M059J (cell line): ENCODE results near the gene UTP4. TPM values are rescaled to one million over a fixed set of nuclear protein-coding genes. Genes with fewer than 3 reads are reported as not detected.

Experiments
- DNase-seq: peaks from one replicate; pipeline ENCODE4 v3.0.0-alpha.2; 2012; ENCODE audit warnings: low read depth
- total RNA-seq: library from RNA; depleted of rRNA; stranded (reverse); fragments of >200 nt; shearing (Covaris generic); gene quantifications from 2 replicates; pipeline ENCODE4 v1.2.3, GENCODE V29; 2014; rRNA removed

Gene UTP4
- 32.0 and 37.4 TPM in 2 replicates for total RNA-seq

DNA sequence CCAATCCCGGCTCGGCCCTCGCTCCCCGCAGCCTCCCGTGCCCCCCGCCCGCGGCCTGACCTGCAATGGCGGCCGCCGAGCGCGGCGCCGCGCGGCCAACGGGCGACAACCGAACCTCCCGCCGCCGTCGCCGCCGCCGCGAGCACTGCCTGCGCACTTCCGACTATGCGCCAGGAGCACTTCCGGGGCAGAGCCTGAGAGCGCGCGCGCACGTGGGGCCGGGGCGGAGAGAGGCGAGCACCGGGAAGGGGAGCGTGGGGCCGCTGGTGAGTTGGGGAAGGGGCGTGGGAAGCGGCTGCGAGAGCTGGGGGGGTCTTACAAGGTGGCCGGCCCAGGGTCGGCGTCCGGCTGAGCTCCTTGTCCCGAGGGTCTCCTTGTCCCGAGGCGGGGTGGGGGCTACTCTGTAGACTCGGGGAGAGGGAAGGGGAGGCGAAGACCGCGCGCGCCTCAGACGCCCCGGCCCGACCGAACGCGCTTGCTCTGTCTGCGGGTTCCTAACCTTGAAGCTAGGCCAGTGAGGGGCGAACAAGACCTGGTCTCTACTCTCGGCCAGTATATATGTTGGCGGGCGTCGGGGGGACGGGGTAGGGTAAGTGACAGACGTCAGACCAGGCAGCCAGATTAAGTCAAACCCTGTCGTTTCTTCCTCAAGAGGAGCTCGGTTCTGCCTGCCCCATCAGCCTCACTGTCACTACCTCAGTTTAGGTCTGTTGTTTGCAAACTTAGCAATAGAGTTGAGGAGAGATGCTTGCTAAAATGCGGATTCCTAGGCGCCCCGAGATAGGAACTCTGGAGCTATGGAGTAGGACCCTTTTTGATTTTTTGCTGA, at the start of gene UTP4, which contains the start of gene CHTF8:
TSS of gene UTP4 (plus strand) at position 226 of the 829 bp plus-strand sequence. CDS start 811 bp downstream, outside the sequence.
TSS of gene CHTF8 (minus strand) at position 165 of the 829 bp plus-strand sequence. CDS start 11,130 bp downstream, outside the sequence.
- peak; percentile 79 for DNase-seq

GRCh38 chr16:69083306-69083941, 49.0 kb upstream of the UTP4 start:
- DNase-seq, result no peak

- no peak for DNase-seq
These were observed 48.2 kb upstream of the UTP4 start for GRCh38 chr16:69084289-69084688.

DNA sequence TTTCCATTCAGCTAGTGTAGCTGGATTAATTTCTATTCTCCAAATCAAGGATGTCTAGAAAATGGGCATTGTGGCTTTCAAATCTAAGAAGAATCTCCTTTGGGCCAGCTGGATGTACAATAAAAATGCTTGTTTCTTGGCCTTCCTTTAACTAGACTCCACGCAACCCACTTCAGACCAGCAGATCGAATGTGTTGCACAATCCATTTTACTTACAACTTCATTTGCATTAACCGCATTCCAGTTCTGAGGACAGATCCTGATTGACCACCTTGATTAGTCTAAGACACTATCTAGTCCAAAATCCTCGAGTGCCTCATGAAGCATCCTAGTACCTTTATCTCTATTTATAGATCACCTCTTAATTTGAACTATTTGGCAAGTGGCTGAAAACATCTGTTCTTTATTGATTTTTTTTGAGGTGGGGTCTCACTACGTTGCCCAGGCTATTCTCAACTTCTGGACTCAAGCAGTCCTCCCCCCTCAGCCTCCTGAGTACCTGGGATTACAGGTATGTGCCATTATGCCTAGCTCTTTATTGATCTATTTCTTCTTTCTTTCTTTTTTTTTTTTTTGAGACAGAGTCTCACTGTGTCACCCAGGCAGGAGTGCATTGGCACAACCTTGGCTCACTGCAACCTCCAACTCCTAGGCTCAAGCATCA, 47.3 kb upstream of the UTP4 start:
- no peak for DNase-seq

- no peak for DNase-seq
These were observed 45.3 kb upstream of the UTP4 start for GRCh38 chr16:69087161-69087581.

- DNase-seq, result no peak
These were observed 43.8 kb upstream of the UTP4 start for GRCh38 chr16:69088684-69089083.

DNA sequence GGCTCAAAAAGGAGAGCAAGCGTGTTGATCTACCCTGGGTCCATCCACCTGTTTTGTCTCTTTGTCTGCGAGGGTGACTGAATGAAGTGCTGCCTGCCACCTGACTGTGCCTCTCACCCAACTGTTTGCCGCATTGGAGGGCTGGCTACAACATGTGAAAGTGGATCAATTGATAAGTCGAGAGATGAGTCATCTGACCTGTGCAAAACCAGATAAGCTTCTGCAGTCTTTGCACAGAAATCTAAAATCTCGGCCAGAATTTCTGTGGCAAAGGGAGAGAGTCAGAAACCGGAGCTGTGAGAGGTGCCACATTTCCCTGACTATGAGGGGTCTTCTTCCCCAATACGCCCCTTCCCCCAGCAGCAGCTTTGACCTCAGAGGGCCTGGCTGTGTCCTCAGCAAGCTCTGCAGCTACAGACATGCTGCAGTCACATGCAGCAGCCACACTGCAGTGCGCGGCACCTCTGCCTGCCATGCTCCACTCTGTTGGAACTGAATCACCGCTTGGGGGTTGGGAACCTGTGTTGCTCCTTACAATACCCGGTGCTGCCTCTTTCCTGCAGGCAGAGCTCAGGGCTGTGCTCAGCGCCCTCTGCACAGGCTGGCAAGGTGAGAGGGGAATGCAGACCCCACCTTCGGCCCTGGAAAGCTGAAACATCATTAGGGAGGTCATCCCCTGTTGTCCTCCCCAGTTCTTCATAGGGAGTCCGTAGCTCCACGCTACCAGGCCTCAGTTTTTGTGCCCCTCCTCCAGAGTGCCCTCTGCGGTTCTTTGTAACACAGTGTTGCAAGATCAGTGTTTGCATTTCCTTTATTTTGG, 43.1 kb upstream of the UTP4 start:
- no peak for DNase-seq

DNA sequence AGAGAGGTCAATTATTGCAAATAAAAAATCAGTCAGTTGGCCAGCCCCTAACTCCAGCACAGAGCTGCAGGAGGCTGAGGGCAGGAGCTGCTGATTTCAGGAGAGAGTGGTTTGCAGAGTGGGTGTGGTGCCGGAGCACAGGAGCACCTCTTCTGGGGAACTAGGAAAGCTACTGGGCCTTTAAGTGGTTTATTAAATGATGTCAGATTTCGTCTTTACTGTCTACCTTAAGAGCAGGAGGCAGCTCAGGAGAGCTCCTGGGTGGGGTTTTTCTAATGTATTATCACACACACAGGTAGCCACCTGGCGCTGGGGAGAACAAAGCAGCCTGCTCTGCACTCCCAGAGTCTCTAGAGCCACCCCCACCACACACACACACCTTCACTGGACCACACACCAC, 38.5 kb upstream of the UTP4 start:
- no peak for DNase-seq

DNA sequence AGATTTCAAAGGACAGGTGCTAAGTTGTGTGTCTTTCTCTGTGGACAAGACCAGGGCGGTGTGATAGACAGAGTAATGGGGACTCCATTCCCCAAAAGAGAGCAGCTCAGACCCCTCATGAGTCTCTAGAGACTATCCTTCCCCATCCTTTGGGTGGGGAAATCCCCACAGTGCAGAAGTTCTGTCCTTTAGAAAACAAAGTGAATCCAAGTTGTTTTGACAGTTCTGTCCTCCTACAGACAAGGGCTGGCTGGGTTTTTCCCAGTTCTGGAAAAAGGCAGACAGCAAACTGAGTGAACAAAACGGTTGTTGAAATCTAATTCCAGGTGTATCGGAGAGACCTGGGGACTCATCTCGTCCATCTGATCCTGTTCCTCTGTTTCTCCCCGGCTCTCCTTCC, 37.9 kb upstream of the UTP4 start:
- DNase-seq, result no peak

GRCh38 chr16:69095193-69095592, 37.3 kb upstream of the UTP4 start:
- DNase-seq, result no peak

- no peak for DNase-seq
These were observed 32.3 kb upstream of the UTP4 start for GRCh38 chr16:69100071-69100691.

- DNase-seq, result peak; percentile 82
These were observed 26.7 kb upstream of the UTP4 start, which contains the start of gene HAS3 for GRCh38 chr16:69105501-69106361. Gene HAS3 (plus strand): TSS chr16:69105653. CDS start chr16:69109396, 3,743 bp downstream.

DNA sequence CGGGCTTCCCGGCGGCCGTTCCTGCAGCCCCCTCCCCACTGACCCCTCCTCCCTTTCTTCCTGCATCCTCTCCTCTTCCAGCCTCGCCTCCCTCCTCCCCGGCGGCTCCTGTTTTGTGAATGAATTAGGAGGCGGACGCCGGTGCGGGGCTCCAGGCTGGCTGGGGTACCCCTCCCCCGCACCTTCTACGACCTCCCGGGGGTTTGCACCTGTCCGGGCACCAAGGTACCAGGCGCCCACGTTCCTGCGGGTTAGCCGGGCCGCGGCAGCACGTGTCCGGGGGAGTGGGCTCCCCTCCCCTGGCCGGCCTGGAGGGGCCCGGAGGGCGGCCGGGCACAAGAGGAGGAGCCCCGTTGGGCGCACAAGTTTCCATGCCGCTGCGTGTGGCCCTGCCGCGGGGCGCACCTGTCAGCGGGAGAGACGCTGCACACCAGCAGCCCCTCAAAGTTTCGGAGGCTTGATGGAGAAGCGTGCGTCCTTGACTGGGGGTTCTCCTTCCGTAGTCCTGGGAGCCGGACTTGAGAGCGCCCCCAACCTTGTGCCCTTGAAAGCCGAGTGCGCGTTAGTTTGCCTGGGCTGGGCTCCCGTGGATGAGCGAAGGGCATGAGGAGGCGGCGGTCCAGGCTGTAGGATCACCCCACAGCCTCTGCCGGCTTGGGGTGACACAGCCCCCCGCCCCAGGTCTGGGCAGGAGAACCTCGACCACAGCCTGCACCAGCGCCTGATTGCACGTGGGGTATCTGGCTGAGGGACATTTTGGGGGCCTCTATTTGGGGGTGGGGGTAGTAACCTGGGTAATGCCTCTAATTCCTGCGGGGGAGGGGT, 25.7 kb upstream of the UTP4 start:
- DNase-seq, result peak; percentile 20

- DNase-seq, result no peak
These were observed 25.0 kb upstream of the UTP4 start for GRCh38 chr16:69107316-69107962.

DNA sequence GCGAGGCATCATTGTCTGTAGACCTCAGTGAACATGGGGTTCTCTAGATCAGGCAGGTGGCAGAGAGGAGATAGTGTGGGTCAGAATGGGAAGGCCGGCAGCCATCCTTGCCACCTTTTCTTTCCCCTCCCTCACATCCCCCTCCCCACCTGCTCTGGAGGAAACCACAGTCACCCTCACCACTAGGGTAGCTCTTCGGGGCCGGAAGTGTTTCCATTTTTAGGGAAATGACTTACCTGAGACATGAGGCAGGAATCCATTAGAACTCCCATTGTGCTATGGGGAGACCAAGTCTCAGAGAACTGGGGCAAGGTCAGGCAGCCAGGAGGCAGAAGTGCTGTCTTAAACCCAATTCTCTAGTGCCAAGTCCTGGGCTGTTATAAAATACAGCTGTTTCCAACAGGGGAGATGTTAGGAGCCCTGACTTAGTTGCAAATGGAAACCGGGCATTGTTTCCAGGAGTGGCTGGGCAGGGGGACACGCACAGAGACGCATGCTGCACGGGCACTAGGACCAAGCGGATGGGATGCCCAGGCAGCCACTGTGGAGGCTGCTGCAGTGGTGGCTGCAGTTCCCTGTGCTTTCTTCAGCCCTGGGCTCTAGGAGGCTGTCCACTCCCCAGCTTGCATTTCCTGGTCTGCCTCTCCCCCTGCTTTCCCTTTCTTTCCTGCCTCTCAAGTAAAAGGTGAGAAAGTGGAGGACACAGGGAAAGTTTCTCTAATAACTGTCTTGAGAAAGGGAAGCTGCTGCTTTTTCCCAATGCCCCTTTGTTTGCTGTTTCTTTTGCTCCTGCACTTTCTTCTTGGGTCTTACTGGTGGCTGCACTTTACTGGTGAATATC, 24.2 kb upstream of the UTP4 start:
- peak; percentile 28 for DNase-seq

DNA sequence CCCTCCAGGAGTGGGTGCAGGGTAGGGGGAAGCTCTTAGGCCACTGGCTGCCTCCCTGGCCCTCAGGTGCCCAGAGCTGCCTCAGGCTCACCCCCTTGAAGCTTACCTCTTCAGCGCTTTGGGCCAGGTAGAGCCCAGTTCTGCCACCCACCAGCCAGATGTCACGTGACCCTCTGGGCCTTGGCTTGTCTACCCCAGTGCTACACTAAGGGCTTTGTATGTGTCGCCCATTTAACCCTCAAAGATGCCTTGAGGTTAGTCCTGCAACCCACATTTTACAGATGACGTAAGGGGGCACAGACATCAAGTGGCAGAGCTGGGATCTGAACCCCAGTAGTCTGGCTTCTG, 23.6 kb upstream of the UTP4 start:
- no peak for DNase-seq

- DNase-seq, result no peak
These were observed 22.8 kb upstream of the UTP4 start for GRCh38 chr16:69109486-69110270.
